ENCODE results near the gene MND1. TPM values are rescaled to one million over a fixed set of nuclear protein-coding genes. Genes with fewer than 3 reads are reported as not detected.

The MND1 gene
- total and polyA plus RNA-seq, 2 donors from 2014 or later = 0.98 to 1.5 TPM

DNA sequence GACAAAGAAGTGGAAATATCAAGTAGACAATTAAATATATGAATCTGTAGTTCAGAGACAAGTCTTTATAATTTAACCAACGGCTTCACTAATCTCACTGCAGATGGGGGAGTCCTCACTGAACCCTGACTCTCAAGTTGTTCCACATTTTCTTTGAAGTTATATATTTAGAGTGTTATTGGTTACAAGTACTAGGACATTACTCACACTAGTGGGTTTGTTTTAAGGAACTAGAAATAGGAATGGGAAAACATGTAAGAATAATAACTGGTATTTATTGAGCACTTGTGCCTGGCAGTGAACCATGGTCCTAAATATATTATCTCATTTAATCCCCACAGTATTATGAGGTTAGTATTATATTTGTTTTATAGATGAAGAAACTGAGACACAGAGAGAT lies 22.0 kb downstream of the MND1 start:
- Histone ChIP-seq H3K36me3 (ENCODE audit: control insufficient read depth in 2 of 3, insufficient read depth in 3 of 3, low read length in 3 of 3) (no peaks in the 10 kb centered on the region), H3K9me3 (ENCODE audit: control insufficient read depth in 2 of 3, insufficient read depth in 1 of 3, low read length in 3 of 3) (no peaks in the 10 kb centered on the region), H3K4me3 (ENCODE audit: low read length in 3 of 3) (no peak overlapping the region), H3K9ac (ENCODE audit: low read length in 3 of 3) (no peak overlapping the region), H3K27ac (ENCODE audit: low read depth in 2 of 2, low read length in 2 of 2) (no peak overlapping the region), H3K27me3 (ENCODE audit: control insufficient read depth, insufficient read depth, low read length) (no peaks in the 10 kb centered on the region), H3K4me1 (ENCODE audit: control insufficient read depth in 2 of 3, insufficient read depth in 2 of 3, low read depth in 1 of 3, low read length in 3 of 3) (no peaks in the 10 kb centered on the region)
- no peak for DNase-seq
- TF ChIP-seq, protein P1, sequence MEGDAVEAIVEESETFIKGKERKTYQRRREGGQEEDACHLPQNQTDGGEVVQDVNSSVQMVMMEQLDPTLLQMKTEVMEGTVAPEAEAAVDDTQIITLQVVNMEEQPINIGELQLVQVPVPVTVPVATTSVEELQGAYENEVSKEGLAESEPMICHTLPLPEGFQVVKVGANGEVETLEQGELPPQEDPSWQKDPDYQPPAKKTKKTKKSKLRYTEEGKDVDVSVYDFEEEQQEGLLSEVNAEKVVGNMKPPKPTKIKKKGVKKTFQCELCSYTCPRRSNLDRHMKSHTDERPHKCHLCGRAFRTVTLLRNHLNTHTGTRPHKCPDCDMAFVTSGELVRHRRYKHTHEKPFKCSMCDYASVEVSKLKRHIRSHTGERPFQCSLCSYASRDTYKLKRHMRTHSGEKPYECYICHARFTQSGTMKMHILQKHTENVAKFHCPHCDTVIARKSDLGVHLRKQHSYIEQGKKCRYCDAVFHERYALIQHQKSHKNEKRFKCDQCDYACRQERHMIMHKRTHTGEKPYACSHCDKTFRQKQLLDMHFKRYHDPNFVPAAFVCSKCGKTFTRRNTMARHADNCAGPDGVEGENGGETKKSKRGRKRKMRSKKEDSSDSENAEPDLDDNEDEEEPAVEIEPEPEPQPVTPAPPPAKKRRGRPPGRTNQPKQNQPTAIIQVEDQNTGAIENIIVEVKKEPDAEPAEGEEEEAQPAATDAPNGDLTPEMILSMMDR (IDR thresholded peaks at IDR 0.05; ENCODE audit: borderline replicate concordance, extremely low read depth, insufficient read depth) = no peak
- intact Hi-C loops (cut with DNase I) = no loop called here
- no peak for FAIRE-seq

DNA sequence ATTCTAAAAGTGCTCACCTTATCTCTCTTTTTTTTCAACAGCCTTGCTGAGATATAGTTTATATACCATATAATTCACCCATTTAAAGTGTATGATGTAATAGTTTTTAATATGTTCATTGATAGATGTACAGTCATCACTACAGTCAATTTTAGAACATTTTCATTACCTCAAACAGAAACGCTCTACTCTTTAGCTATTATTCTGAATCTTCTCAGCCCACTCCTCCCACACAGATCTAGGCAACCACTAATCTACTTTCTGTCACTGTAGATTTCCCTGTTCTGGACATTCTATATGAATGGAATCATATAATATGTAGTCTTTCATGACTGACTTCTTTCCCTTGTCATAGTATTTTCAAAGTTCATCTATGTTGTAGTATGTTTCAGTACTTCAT lies 22.6 kb downstream of the MND1 start:
- no peak for FAIRE-seq

DNA sequence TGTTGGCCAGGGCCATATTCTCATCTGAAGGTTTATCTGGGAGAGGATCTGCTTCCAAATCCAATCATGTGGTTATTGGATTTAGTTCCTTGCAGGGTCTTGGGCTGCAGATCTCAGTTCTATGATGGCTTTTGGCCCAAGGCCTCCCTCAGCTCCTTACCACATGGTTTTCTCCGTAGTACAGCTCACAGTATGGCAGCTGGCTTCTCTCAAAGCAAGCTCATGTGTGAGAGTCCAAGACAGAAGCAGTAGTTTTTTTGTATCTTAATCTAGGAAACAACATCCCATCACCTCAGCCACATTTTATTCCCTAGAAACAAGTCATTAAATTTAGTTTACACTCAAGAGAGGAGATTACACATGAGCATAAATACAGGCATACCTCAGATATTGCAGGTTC lies 24.5 kb downstream of the MND1 start:
- no peaks in the 10 kb centered on the region for H3K36me3 ChIP-seq (ENCODE audit: control insufficient read depth in 2 of 3, insufficient read depth in 3 of 3, low read length in 3 of 3)
- TF ChIP-seq, protein P1 (IDR thresholded peaks at IDR 0.05; ENCODE audit: borderline replicate concordance, extremely low read depth, insufficient read depth) = no peak

More for the DNA sequence above, 22.6 kb downstream of the MND1 start:
- Histone ChIP-seq H3K27ac (ENCODE audit: low read depth in 2 of 2, low read length in 2 of 2) (no peak overlapping the region), H3K9ac (ENCODE audit: low read length in 3 of 3) (no peak overlapping the region), H3K4me3 (ENCODE audit: low read length in 3 of 3) (no peak overlapping the region), H3K9me3 (ENCODE audit: control insufficient read depth in 2 of 3, insufficient read depth in 1 of 3, low read length in 3 of 3) (no peaks in the 10 kb centered on the region), H3K4me1 (ENCODE audit: control insufficient read depth in 2 of 3, insufficient read depth in 2 of 3, low read depth in 1 of 3, low read length in 3 of 3) (no peaks in the 10 kb centered on the region), H3K27me3 (ENCODE audit: control insufficient read depth, insufficient read depth, low read length) (no peaks in the 10 kb centered on the region), H3K36me3 (ENCODE audit: control insufficient read depth in 2 of 3, insufficient read depth in 3 of 3, low read length in 3 of 3) (no peaks in the 10 kb centered on the region)
- DNase-seq = no peak
- TF ChIP-seq, protein P1 (IDR thresholded peaks at IDR 0.05; ENCODE audit: borderline replicate concordance, extremely low read depth, insufficient read depth) = no peak
- intact Hi-C loops (cut with DNase I) = no loop called here

DNA sequence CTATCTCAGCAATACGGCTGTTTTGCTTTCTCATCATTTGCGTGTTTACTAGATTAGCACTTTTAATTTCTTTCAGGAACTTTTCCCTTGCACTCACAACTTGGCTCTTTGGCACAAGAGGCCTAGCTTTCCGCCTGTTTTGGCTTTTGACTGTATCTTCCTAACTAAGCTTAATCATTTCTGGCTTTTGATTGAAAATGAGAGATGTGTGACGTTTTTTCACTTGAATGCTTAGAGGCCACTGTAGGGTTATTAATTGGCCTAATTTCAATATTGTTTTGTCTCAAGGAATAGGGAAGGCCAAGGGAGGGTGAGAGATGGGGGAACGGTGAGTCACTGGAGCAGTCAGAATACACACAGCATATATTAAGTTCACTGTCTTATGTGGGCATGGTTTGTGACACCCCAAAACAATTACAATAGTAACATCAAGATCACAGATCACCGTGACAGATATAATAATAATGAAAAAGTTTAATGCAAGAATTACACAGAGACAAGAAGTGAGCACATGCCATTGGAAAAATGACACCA lies 27.3 kb downstream of the MND1 start:
- no peaks in the 10 kb centered on the region for H3K27me3 ChIP-seq (ENCODE audit: control insufficient read depth, insufficient read depth, low read length)
- H3K9me3 ChIP-seq (ENCODE audit: control insufficient read depth in 2 of 3, insufficient read depth in 1 of 3, low read length in 3 of 3) = no peaks in the 10 kb centered on the region
- H3K4me1 ChIP-seq (ENCODE audit: control insufficient read depth in 2 of 3, insufficient read depth in 2 of 3, low read depth in 1 of 3, low read length in 3 of 3) = no peaks in the 10 kb centered on the region
- H3K27ac ChIP-seq (ENCODE audit: low read depth in 2 of 2, low read length in 2 of 2) = no peak overlapping the region
- FAIRE-seq (no peak), DNase-seq (no peak)
- no peaks in the 10 kb centered on the region for H3K36me3 ChIP-seq (ENCODE audit: control insufficient read depth in 2 of 3, insufficient read depth in 3 of 3, low read length in 3 of 3)
- no peak overlapping the region for H3K9ac ChIP-seq (ENCODE audit: low read length in 3 of 3)
- intact Hi-C loops (cut with DNase I) = no loop called here
- TF ChIP-seq, protein P1 (IDR thresholded peaks at IDR 0.05; ENCODE audit: borderline replicate concordance, extremely low read depth, insufficient read depth) = no peak
- no peak overlapping the region for H3K4me3 ChIP-seq (ENCODE audit: low read length in 3 of 3)

More for the DNA sequence above, 24.5 kb downstream of the MND1 start:
- no peak for FAIRE-seq
- intact Hi-C loops (cut with DNase I) = no loop called here
- no peak overlapping the region for H3K27ac ChIP-seq (ENCODE audit: low read depth in 2 of 2, low read length in 2 of 2)
- H3K27me3 ChIP-seq (ENCODE audit: control insufficient read depth, insufficient read depth, low read length) = no peaks in the 10 kb centered on the region
- no peaks in the 10 kb centered on the region for H3K4me1 ChIP-seq (ENCODE audit: control insufficient read depth in 2 of 3, insufficient read depth in 2 of 3, low read depth in 1 of 3, low read length in 3 of 3)
- no peak overlapping the region for H3K9ac ChIP-seq (ENCODE audit: low read length in 3 of 3)
- no peaks in the 10 kb centered on the region for H3K9me3 ChIP-seq (ENCODE audit: control insufficient read depth in 2 of 3, insufficient read depth in 1 of 3, low read length in 3 of 3)
- DNase-seq = peak in 1 of 5 donors; percentile 48
- H3K4me3 ChIP-seq (ENCODE audit: low read length in 3 of 3) = no peak overlapping the region
